ENCODE results near the gene IL1B. TPM values are rescaled to one million over a fixed set of nuclear protein-coding genes. Genes with fewer than 3 reads are reported as not detected.

The IL1B gene
- total RNA-seq, 2 experiments from 2014 or later, result not detected

GRCh38 chr2:112794841-112795240, 41.7 kb downstream of the IL1B start:
- intact Hi-C loops (cut with micrococcal nuclease; ENCODE audit: unreplicated experiment), result no loop called here

GRCh38 chr2:112794131-112794733, 42.3 kb downstream of the IL1B start:
- BruUV-seq (replicated peaks), result no TSS peak
- Histone ChIP-seq H2AFZ (ENCODE audit: low read length) (peak overlapping the region; percentile 88), H3K4me1 (ENCODE audit: insufficient read depth, low read length, poor library complexity, severe bottlenecking) (peaks cover 14% of the 10 kb centered on the region), H3K79me2 (ENCODE audit: insufficient read depth, low read depth, low read length) (no peaks in the 10 kb centered on the region), H4K20me1 (ENCODE audit: insufficient read depth, low read length) (no peaks in the 10 kb centered on the region), H3K27ac (ENCODE audit: low read depth, low read length, poor library complexity, severe bottlenecking) (peak overlapping the region; percentile 34), H3K4me2 (ENCODE audit: low read length) (peak overlapping the region; percentile 20; the same call in 1 of the 2 replicates), H3K4me3 (ENCODE audit: low read depth, low read length, poor library complexity, severe bottlenecking) (no peak overlapping the region), H3K36me3 (ENCODE audit: insufficient read depth, low read length) (no peaks in the 10 kb centered on the region), H3K9me2 (ENCODE audit: insufficient read depth, low read length) (no peaks in the 10 kb centered on the region), H3K9me3 (ENCODE audit: low read length) (no peaks in the 10 kb centered on the region)
- CTCF ChIA-PET (ENCODE audit: unreplicated experiment), result no interaction called here
- TF ChIP-seq CTCF (conservative IDR thresholded peaks at IDR 0.05; ENCODE audit: low read length) (no peak), EZH2phosphoT487 (IDR thresholded peaks at IDR 0.05; ENCODE audit: borderline replicate concordance, low read depth, low read length) (no peak)
- POLR2A ChIA-PET, result interaction anchor here (0.6 to 1.7 kb wide), 5 partner anchors 9 to 405 kb away, joined by 3 to 4 read pairs (median 3); partner anchors contain the start of gene IL1A
- DNase-seq (ENCODE audit: low spot score), result peak; percentile 80
- intact Hi-C loops (cut with micrococcal nuclease; ENCODE audit: unreplicated experiment), result no loop called here

More at GRCh38 chr2:112794841-112795240, 41.7 kb downstream of the IL1B start:
- Histone ChIP-seq H3K9me3 (ENCODE audit: low read length) (no peaks in the 10 kb centered on the region), H3K36me3 (ENCODE audit: insufficient read depth, low read length) (no peaks in the 10 kb centered on the region), H4K20me1 (ENCODE audit: insufficient read depth, low read length) (no peaks in the 10 kb centered on the region), H3K4me3 (ENCODE audit: low read depth, low read length, poor library complexity, severe bottlenecking) (no peak overlapping the region), H2AFZ (ENCODE audit: low read length) (peak overlapping the region; percentile 88; the same call in 1 of the 2 replicates), H3K4me1 (ENCODE audit: insufficient read depth, low read length, poor library complexity, severe bottlenecking) (peaks cover 14% of the 10 kb centered on the region), H3K79me2 (ENCODE audit: insufficient read depth, low read depth, low read length) (no peaks in the 10 kb centered on the region), H3K27ac (ENCODE audit: low read depth, low read length, poor library complexity, severe bottlenecking) (no peak overlapping the region), H3K4me2 (ENCODE audit: low read length) (no peak overlapping the region), H3K9me2 (ENCODE audit: insufficient read depth, low read length) (no peaks in the 10 kb centered on the region)
- no peak for DNase-seq (ENCODE audit: low spot score)
- no TSS peak for BruUV-seq (replicated peaks)
- ChIA-PET CTCF (ENCODE audit: unreplicated experiment) (no interaction called here), POLR2A (interaction anchor here (1.2 to 1.7 kb wide), 2 partner anchors 8 to 11 kb away, joined by 3 to 4 read pairs; partner anchors contain the start of gene IL1A)
- TF ChIP-seq CTCF (conservative IDR thresholded peaks at IDR 0.05; ENCODE audit: low read length) (no peak), EZH2phosphoT487 (IDR thresholded peaks at IDR 0.05; ENCODE audit: borderline replicate concordance, low read depth, low read length) (no peak)

DNA sequence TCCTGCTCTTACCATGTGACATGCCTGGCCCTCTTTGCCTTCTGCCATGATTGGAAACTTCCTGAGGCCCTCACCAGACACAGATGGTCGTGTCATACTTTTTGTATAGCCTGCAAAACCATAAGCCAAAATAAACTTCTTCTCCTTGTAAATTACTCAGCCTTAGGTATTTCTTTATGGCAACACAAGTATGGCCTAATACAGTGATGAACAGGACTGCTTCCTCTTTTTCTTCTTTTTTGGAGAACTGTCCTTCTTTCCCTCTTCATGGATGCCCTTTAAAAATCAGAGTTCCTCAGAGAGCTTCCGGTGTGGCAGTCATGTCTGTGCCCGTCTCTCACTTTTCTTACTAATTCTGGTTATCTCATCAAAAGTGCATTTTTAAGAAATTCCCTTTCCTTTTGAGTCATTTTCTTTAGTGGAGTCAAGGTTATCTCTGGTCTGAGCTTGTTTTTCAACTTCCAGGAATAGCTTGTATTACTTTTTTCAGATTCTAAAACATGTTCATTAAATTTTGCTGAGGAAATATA, 43.1 kb downstream of the IL1B start:
- Histone ChIP-seq H3K4me3 (ENCODE audit: low read depth, low read length, poor library complexity, severe bottlenecking) (no peak overlapping the region), H3K36me3 (ENCODE audit: insufficient read depth, low read length) (no peaks in the 10 kb centered on the region), H3K9me2 (ENCODE audit: insufficient read depth, low read length) (no peaks in the 10 kb centered on the region), H3K79me2 (ENCODE audit: insufficient read depth, low read depth, low read length) (no peaks in the 10 kb centered on the region), H3K4me1 (ENCODE audit: insufficient read depth, low read length, poor library complexity, severe bottlenecking) (peaks cover 14% of the 10 kb centered on the region), H3K9me3 (ENCODE audit: low read length) (no peaks in the 10 kb centered on the region), H2AFZ (ENCODE audit: low read length) (peak overlapping the region; percentile 88), H3K4me2 (ENCODE audit: low read length) (peak overlapping the region; percentile 20; the same call in 1 of the 2 replicates), H3K27ac (ENCODE audit: low read depth, low read length, poor library complexity, severe bottlenecking) (peak overlapping the region; percentile 34), H4K20me1 (ENCODE audit: insufficient read depth, low read length) (no peaks in the 10 kb centered on the region)
- no peak for DNase-seq (ENCODE audit: low spot score)
- POLR2A ChIA-PET, result interaction anchor here (0.6 to 1.7 kb wide), 3 partner anchors 9 to 406 kb away, joined by 3 read pairs; partner anchors contain the start of gene IL1A
- TF ChIP-seq EZH2phosphoT487 (IDR thresholded peaks at IDR 0.05; ENCODE audit: borderline replicate concordance, low read depth, low read length) (no peak), CTCF (conservative IDR thresholded peaks at IDR 0.05; ENCODE audit: low read length) (no peak)
- intact Hi-C loops (cut with micrococcal nuclease; ENCODE audit: unreplicated experiment), result no loop called here
- BruUV-seq (replicated peaks), result no TSS peak
- CTCF ChIA-PET (ENCODE audit: unreplicated experiment), result no interaction called here
